Effector CD8-positive, alpha-beta T cell (primary cell): ENCODE data around the gene TRPV5.
"Not testable (repeated sequence)": the region's sequence is repeated elsewhere in the genome, so short reads cannot be mapped to it uniquely, and the experiment has no call there.

Experiments
- DNase-seq: peaks from one replicate; lab custom pipeline; 2025; lab: John Stamatoyannopoulos, UW
- total RNA-seq, 4 experiments: gene quantifications; one replicate each; lab custom pipeline; 2026; lab: John Stamatoyannopoulos, UW

Gene TRPV5
- 0 reads per million in 4 experiments for total RNA-seq

DNA sequence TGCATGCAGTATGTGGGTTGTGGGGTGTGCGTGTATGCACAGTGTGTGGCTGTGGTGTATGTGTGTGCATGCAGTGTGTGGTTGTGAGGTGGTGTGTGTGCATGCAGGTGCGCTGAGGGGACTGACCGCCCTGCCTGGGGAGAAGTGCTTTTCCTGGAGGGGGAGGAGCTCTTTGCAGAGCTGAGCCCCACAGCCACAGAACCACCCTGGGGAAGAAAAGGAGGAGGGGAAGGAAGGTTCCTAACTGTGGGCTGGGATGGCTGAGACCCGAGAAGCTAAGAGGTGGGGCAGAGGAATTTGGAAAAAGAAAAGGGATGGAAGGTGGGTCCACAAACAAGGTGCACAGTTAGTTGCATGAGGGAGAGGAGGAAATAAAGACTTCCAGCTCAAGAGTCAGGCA, at the start of gene TRPV5:
TSS of gene TRPV5 (minus strand) at position 123 of the 400 bp plus-strand sequence. CDS start 287 bp downstream, outside the sequence.
- DNase-seq = no peak

DNA sequence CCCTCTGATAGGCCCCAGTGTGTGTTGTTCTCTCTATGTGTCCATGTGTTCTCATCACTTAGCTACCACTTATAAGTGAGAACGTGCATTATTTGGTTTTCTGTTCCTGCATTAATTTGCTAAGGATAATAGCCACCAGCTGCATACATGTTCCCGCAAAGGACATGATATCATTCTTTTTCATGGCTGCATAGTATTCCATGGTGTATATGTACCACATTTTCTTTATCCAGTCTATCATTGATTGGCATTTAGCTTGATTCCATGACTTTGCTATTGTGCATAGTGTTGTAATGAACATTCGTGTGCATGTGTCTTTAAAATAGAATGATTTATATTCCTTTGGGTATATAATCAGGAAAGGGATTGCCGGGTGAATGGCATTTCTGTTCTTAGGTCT, 44.9 kb upstream of the TRPV5 start:
- not testable (repeated sequence) for DNase-seq

DNA sequence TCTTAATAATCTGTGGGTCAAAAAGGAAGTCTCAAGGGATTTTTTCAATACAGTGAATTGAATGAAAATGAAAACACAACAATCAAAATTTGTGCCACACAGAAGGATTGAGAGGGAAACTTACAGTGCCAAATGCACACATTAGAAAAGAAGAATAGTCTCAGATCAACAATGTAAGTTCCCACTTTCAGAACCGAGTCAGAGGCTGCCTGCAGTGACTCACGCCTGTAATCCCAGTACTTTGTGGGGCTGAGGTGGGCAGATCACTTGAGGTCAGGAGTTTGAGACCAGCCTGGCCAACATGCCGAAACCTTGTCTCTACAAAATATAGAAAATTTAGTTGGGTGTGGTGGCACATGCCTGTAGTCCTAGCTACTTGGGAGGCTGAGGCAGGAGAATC, 41.1 kb upstream of the TRPV5 start:
- DNase-seq = no peak

DNA sequence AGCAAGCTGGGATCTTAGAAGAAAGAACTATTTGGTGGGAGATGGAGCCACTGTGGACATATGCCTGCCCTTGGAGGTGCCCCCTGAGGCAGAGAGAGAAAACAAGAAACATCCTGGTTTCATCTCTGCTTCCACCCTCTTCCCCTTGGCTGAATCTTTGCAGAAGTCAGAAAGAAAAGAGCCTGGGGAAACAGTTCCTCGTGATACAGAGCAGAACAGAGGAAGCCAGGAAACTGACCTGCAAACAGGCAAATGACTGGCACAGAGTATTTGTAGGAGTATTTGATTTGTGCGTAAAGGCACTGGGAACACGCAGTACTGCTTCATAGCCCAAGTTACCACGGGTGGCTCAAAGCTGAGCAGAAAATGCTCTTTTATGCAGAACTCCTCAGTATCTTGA, 35.6 kb upstream of the TRPV5 start:
- DNase-seq = no peak

DNA sequence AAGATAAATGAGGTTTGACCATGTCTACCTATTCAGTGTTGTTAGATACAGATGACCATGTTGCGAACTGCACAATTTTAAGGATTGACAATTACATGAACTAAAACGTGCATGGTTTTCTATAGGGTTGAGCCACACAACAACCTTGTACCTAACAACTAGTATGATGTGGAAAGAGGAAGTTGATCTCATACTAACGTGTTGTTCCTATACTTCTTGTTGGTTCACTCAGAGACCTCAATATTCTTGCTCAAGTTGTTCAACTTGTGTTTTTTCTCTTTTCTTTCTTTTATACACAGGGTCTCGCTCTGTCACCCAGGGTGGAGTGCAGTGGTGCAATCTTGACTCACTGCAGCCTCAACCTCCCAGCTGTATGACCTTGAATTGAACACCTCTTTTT, 34.7 kb upstream of the TRPV5 start:
- no peak for DNase-seq

DNA sequence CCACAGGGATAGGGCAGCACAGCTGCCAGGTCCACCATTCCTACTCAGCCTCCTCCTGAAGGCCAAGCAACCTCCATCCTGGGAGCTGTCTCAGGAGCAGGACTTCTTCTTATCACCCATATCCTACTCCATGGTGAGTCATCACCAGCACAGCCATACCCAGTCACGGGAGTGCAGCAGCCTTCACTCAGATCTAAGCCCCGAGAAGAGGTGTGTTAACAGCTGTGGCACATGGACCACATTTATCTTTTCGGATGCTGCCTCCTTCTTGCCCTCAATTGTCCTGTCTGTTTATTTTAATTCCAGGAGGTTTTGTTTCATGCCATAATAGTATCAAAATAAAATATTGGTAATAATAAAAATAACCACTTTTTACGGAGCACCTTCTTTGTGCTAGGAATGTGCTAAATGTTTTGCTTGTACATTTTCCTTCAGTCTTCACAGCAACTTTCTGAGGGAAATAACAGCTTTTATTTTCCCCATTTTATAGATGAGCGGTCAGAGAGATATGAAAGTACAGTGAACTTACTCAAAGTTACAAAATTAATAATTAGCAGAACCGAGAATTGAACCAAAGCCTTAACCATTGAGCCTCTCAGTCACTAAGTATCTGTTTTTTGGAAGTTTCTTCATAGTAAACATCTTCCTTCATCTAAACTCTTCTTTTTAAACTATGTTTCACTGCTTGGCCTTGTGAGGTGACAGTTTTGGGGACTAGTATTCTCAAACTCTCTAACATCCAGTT, 31.1 kb upstream of the TRPV5 start:
- DNase-seq = no peak

DNA sequence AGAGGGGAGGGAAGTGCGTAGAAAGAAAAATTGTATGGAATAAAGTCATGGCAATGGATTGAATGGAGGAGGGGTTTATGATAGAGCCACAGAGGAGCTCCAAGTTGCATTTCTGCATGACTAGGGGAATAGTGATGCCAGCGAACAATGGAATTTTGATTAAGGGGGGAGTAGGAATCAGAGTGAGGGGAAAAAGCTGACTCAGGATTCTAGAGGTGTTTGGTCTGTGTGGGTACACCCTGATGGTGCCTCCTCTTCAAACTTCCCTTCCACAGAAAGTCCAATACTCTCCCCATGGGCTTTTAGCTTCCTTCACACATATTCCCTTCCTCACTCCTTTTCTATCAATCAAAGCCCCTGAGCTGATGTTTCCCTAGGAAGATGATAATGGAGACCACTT, 30.4 kb upstream of the TRPV5 start:
- DNase-seq = no peak

DNA sequence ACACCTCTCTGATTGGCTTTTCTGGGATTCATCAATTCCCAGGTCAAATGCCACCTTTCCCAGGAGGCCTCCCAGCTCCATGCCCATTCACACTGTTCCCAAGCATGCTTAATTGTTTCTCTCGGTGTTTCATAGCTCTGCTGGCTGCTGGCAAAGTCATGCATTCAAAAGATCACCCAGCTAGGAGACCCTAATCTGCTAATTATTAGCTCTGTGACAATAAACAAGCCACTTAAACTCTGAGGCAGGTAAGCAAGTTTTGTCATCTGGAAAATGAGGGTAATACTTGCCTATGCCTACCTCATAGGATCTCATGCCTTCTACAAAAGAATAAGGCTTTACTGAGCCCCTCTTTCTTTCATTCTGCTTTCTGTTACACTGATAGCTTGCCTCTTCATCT, 29.4 kb upstream of the TRPV5 start:
- DNase-seq = no peak

DNA sequence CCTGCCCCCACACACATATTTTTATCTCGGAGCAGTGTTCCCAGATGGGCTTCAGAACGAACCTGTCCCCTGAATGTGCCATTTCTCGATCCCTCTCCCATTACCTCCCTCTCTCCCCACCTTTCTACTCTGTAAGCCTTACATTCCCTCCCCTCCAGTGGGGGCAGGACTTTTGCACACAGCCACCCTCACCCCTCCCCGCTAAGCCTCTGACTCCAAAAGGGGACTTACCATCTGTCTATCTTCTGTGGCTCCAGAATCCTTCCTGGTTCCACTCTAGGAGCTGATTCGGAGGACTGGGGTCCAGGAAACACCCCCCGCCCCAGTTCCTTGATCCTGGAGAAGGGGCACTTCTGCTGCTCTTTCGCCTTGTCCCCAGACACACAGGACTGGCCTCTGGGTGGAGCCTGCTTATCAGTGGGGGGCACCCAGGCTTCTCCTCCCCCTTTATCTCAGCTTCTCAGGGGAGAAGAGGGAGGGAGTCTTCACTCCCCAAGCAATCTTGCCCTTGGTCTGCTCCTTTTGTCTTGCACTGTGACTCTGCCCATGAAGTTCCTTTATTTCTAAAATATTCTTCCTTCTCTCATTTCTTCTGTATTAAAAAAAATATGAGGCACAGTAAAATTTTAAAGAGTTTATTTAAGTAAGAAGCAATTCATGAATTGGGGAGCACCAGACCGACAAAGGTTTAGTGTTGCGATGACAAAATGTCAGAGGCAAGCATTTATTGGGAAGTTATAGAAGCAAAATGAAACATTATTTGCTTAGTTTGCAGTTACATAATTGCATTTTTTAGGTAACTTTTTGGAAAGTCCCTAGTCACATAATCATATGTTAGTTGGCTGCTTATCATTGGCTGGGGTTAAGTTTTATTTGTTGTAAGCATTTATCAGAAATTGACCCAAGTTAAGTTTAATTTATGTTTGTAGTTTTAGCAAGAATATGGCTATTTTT, 28.7 kb upstream of the TRPV5 start, which contains the start of gene KEL:
TSS of gene KEL (minus strand) at position 391 of the 954 bp plus-strand sequence. CDS start at position 234, 157 bp downstream.
- DNase-seq = no peak

DNA sequence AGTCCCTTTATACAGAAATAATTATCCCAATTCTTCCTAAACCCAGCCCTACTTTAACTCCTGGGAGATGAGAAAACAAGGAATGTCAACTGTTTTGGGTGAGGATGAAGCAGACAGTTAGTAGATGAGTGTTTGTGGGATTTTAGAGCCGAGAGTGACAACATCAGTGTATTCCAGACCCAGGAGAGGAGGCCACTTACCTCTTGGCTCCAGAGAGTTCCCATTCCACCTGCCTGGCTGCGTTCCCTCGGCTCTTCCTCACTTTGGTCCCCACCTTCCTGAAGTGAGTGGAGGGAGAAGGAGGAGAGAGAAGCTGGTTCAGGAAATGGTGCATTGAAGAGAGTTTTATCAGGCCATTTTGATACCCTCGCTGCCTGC, 28.0 kb upstream of the TRPV5 start:
- DNase-seq = no peak

DNA sequence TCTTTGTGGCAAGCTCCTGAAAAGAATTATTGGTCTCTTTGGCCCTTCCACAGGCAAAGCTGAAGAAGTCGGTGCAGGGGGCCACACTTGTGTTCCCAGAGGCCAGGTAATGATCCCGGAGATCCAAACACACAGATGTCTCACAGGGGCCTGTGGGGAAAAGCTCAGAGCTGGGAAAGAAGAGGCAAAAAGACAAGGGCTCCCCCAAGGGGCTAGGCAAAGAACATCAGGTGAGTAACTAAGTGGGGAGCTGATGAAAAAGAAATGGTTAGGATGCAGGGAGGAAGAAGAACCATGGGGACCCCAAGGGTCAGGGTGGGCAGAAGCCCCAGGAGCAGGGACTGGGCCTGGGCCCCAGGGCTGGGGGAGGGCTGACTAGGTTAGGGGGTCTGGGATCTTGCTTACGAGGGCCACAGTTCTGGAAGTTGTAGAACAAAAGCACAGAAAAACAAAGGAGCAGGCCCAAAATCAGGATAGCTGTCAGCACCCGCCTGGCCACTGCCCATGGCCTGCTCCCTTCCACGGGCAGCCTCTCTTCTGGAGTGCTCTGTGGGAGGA, 27.5 kb upstream of the TRPV5 start:
- no peak for DNase-seq

DNA sequence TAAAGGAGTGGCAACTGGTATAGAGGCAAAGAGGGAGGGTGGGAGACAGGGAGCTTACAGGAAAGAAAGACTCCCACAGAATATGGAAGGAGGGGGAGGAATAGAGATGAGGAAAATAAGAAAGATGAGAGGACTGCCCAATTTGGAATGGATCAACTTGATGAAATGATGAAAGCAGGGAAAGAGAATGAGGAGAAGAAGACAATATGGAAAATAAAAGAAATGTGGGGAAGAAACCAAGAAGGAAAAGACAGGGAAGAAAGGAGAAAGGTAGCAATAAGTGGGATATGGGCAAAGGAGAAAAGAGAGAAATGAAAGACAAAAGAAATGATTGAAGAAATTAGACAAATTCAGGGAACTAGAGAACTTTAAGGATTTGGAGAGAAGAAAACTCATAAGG, 25.7 kb upstream of the TRPV5 start:
- no peak for DNase-seq

DNA sequence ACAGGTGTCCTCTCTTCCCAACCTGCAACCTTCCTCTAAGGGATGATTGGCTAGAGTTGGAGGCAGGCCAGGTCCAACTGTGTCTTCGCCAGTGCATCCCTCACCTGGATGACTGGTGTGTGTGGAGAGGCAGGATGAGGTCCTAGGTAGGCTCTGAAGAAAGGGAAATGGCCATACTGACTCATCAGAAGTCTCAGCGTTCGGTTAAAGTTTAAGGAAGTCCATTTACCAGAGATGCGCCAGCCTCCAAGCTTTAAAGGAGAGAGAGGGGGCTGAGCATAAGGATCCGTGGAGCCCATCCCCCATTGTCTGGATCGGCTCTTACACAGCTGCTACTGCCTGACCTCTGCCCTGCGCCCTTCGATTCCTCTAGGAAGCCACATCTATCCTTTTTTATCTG, 24.2 kb upstream of the TRPV5 start:
- no peak for DNase-seq

DNA sequence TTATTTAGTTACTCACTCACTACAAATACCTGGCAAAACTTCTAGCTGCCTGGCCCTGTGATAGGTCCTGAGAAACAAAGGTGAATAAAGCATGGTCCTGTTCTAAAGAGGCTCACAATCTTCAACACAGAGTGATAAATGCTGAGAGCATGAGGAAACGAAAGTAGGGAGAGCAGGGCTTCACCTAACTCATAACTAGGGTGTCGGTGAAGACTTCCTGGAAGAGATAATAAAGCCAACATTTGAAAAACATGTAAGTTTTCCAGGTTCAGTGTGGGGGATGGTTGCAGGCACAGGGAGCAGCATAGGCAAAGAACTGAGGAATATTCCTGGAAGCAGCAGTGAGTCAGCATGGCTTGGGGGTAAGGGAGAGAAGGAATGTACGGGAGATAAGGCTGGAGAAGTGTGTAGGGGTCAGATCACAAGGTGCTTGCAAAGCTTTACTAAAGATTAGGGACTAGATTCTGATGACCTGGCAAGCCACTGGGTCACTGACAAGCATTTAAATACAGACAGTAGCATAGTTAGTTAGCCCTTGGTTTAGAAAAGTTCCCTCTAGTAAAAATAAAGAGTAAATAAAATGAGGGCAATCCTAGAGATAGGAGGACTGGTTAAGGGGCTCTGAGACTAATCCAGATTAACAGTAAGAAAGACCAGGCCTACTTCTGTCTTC, 23.5 kb upstream of the TRPV5 start:
- no peak for DNase-seq

DNA sequence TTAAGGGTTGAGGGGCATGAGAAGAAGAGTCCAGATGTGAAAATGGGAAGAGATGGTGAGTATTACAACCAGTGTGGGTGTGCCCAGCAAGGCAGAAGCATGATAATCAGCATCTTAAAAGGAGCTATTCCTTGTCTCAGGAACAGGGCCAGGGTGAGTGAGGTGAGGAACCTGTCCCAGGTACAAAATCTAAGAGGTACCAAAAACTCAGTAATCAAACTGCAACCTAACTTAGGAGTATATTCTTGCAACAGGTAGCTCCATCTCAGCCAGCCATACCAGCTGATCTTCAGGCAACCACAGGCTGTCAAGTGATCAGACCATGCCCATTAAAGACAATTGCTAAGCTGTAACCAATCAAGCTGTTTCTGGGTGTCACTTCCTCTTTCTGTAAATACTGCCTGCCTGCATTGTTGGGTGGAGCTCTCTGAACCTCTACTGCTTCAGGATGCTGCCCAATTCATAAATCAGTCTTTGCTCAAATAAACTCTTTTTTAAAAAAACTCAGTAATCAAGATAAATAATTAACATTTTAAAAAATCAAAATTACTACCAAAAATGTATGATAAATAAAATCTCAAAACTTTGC, 21.2 kb upstream of the TRPV5 start:
- DNase-seq = no peak

DNA sequence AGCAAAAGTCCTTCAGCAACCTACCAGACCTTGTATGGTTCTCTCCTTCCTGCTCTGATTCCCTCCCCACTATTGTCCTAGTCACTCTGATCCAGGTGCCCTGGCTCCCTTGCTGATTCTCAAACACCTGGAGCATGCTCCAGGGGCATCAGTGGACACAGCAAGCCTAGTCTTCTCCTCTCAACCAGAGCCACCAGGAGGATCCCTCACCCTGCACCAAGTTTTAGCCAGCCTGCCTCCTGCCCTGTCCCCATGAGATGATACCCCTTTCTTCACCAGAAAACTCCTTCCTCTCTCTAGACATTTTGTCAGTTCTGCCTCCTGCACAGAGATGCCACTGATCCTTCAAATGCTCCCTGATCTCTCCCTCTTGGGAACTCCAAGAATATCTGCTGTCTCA, 16.7 kb upstream of the TRPV5 start:
- DNase-seq = no peak

DNA sequence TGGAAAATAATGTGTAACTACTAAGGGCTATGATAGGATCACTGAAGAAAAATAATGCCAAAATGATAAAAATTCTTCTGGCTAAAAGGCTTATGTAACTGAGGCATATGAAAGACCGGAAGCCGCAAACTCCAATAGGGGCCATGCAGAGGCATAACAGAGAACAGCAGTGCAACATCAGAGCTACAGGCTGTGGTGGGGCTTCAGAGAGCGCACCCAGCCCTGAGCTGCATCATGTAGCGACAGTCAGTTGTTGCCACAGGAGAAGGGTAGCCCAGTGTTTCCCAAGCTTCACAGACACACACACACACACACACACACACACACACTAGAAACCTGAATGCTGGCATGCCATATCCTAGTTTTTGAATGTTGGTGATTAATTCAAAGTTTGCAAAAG, 15.1 kb upstream of the TRPV5 start:
- no peak for DNase-seq

DNA sequence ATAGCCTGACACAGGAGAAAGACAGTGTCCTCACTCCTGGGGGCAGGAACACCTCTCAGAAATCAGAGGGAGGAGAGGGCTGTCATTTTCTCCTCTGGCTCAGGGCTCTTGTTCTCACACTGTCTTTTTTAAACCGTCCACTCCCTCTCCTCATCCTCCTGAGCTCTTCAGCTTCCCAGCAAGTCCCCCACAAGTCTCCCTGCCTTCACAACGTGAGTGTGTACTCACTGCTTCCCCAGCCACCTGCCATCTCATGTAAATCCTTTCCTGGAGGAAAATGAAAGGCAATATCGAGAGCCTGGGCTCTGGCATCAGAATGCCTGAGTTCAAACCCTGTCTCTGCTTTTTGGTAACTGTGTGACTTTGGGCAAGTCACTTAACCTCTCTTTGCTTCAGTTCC, 11.5 kb upstream of the TRPV5 start:
- DNase-seq = no peak

DNA sequence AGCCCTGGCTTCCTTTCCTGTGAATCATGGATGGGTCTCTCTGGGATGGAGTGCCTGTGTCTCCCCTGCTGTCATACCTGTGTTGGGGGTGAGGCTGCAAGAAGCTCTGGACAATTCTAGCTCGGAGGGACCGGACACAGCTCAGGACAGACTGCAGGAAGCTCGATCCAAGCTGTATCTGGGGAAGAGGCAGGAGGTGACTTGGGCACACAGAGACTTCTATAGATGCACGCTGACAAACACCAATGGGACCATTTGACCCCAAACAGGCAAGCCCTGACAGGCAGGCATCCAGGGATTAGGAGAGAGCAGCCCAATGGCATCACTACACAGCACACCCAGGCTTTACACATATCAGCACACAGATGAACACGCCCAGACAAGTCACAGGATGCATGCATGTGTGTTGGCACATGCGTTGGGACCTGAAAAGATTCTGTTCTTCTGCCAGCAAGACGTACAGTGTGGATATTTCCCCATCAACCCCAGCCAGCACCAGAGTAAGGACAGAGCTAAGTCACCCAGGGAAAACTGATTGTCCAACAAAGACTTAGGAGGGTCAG, 10.2 kb upstream of the TRPV5 start:
- DNase-seq = no peak

DNA sequence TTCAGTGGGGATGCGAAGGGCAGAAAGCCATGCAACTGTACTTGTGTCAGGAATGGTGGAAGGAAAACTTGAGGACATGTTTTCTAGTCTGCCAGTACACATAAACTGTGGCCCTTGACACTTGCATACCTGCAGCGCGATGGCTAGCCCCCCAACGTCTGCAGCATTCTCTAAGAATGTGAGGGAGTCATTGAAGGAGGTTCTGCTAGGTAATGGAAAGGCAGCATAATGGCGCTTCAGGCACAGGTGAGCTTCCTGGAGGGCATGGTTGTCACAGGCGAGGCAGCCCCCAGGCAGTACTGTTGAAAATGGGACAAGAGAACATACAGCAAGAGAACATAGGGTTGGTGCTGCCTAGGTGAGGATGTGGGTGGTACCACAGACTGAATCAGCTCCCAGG, 9.2 kb upstream of the TRPV5 start:
- DNase-seq = no peak

DNA sequence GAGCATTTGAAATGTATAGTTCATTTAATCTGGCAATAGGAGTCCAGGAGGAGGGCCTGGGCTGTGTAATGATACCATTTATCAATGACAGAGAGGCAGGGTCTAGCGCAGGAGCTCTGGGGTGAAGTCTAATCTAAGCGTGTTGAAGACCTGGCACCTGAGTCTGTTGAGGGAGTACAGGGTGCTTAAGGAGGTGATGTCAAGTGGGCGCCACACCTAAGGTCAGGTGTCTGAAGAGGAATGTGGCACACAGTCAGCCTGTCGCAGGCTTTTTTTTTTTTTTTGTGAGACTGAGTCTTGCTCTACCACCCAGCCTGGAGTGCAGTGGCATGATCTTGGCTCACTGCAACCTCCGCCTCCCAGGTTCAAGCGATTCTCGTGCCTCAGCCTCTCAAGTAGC, 8.0 kb upstream of the TRPV5 start:
- DNase-seq = no peak
